IMR-90 (cell line): ENCODE measurements around the gene KNTC1.

Source experiments
- CEBPB ChIP-seq: IDR thresholded peaks from 2 replicates; pipeline ENCODE4 v1.6.1; 2012; ENCODE audit warnings: low read depth, low read length, improper control_type of control experiment
- CTCF ChIP-seq: conservative IDR thresholded peaks from 2 replicates; pipeline ENCODE4 v1.5.1; 2012; ENCODE audit warnings: mild to moderate bottlenecking, low read depth, low read length, improper control_type of control experiment
- ELK1 ChIP-seq: fragments of 150-350 bp; IDR thresholded peaks from 2 replicates; pipeline ENCODE4 v1.6.1; 2016; ENCODE audit warnings: low read depth, mild to moderate bottlenecking, low read length, moderate library complexity, borderline replicate concordance
- MAFK ChIP-seq: IDR thresholded peaks from 2 replicates; pipeline ENCODE4 v1.6.1; 2012; ENCODE audit warnings: low read depth, low read length, improper control_type of control experiment
- MAZ ChIP-seq: IDR thresholded peaks from 2 replicates; pipeline ENCODE4 v1.6.1; 2012; ENCODE audit warnings: low read depth, mild to moderate bottlenecking, low read length, improper control_type of control experiment, moderate library complexity, borderline replicate concordance
- MXI1 ChIP-seq: IDR thresholded peaks from 2 replicates; pipeline ENCODE4 v1.6.1; 2012; ENCODE audit warnings: low read depth, mild to moderate bottlenecking, low read length, moderate library complexity, borderline replicate concordance
- POLR2A ChIP-seq: IDR thresholded peaks from 2 replicates; pipeline ENCODE4 v1.6.1; 2012; ENCODE audit warnings: mild to moderate bottlenecking, low read depth, low read length
- RAD21 ChIP-seq: IDR thresholded peaks from 2 replicates; pipeline ENCODE4 v1.6.1; 2012; ENCODE audit warnings: low read length, improper control_type of control experiment
- RCOR1 ChIP-seq: IDR thresholded peaks from 2 replicates; pipeline ENCODE4 v1.6.1; 2012; ENCODE audit warnings: mild to moderate bottlenecking, low read length, improper control_type of control experiment; ENCODE audit not compliant: insufficient replicate concordance
- SMC3 ChIP-seq: fragments of 150-350 bp; IDR thresholded peaks from 2 replicates; pipeline ENCODE4 v1.6.1; 2016; ENCODE audit warnings: low read depth, mild to moderate bottlenecking, antibody characterized with exemption, low read length, moderate library complexity
- USF2 ChIP-seq: fragments of 150-350 bp; IDR thresholded peaks from 2 replicates; pipeline ENCODE4 v1.6.1; 2017; ENCODE audit warnings: mild to moderate bottlenecking, antibody characterized with exemption, low read length, low read depth

GRCh38 chr12:122584177-122584863 lies 57.3 kb downstream of the KNTC1 start:
- TF ChIP-seq CTCF, result no peak
- TF ChIP-seq POLR2A, result no peak
- no peak for TF ChIP-seq USF2
- no peak for TF ChIP-seq MAZ
- no peak for TF ChIP-seq MXI1
- no peak for TF ChIP-seq SMC3
- no peak for TF ChIP-seq RAD21
- no peak for TF ChIP-seq MAFK
- TF ChIP-seq RCOR1, result no peak
- TF ChIP-seq ELK1, result no peak
- TF ChIP-seq CEBPB, result no peak
